HG03442 (cell line): ENCODE results near the gene EGF.
"Not testable (repeated sequence)": the region's sequence is repeated elsewhere in the genome, so short reads cannot be mapped to it uniquely, and the experiment has no call there.

ENCODE experiments used
- ATAC-seq: cut with Tn5 transposase; IDR thresholded peaks from one replicate; pipeline ENCODE4 v1.9.1; 2021; ENCODE audit warnings: mild to moderate bottlenecking, moderate library complexity; ENCODE audit not compliant: unreplicated experiment

EGF gene

GRCh38 chr4:109913596-109914241 lies 1.0 kb downstream of the EGF start:
- ATAC-seq = no peak

DNA sequence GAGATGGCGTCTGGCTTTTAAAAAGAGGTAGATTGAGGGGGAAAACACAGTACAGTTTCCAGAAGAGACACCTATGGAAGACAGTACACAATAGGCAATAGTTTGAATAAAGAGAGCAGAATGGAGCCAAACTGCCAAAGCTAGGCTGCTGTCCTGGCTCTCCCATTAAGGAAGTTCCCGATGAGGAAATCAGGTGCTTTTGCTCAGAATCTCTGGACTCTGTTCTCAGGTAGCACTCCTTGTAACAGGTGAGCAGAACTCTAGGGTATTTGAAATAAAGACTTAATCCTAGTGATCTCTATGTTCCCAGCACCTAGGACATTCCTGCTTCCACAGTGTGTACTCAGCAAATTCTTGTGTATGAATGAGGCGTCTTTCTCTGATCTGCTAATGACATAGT lies 1.6 kb downstream of the EGF start:
- ATAC-seq = no peak

DNA sequence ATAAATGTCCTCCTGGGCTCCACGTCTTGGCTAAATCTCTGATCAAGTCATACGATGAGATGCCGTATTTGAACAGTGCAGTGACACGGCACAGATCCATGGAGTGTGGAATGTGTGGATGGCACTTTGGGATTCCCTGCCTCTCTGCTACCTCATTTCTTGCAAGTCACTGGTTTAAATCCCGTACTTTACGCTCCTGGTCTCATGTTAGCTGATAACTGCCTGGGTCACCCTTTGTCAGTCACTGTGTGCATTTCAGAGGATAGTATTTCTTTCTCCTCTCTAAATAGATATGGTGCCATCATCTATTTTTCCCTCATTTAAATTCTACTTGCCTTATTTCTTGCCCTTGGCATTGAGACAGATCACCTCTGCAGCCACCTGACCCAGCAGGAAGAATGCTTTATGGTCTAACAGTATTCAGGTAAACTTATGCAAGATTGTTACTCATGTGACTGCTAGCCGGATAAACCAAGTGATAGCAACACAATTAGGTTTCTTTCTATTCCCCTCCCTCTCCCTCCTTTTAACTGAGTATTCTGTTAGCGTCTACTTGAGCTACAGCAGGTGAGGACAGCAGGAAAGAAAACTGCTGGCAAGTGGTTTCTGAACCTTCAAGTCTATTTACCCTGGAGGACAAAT lies 2.8 kb downstream of the EGF start:
- no peak for ATAC-seq

- peak; percentile 39 for ATAC-seq
These were observed 3.3 kb downstream of the EGF start for GRCh38 chr4:109916027-109916409.

GRCh38 chr4:109921384-109921808 lies 8.7 kb downstream of the EGF start:
- ATAC-seq = no peak

GRCh38 chr4:109925396-109925795 lies 12.7 kb downstream of the EGF start:
- ATAC-seq = no peak

GRCh38 chr4:109928327-109929045 lies 15.8 kb downstream of the EGF start:
- ATAC-seq = no peak

DNA sequence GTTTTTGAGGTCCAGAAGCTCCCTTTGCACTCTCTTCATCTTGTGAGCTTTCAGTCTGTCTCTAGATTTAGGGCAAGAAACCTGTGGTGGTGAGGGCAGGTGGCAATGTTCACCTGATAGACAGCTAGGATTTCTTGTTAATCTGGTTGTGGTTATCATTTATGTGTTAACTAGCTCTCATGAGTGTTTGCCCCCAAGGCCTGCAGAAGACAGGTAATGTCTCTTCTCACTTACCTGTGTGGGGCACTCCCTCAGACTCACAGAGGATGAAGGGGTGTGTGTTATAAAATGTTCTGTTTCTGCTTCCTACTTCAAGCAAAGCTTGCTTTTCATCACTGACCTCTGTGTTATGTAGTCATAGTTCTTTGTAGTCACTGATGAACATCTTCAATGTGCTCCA lies 17.8 kb downstream of the EGF start:
- no peak for ATAC-seq

DNA sequence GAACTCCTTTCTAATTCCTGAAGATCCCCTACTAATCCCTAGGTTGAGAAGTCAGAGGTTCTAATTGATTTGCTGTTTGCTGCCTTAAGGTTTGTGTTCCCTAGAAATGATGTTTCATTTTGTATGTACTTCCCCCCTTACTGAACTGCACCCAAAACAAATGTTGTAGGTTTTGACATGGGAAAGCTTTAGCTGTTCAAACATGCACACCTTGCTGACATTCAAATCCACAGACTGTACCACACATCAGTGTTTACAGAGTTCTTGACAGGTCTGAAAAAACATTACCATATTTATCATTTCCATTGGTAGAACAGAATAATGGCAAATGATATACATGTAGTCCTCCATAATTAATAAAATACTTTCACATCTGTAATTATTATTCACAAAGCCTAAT lies 18.2 kb downstream of the EGF start:
- ATAC-seq = no peak

DNA sequence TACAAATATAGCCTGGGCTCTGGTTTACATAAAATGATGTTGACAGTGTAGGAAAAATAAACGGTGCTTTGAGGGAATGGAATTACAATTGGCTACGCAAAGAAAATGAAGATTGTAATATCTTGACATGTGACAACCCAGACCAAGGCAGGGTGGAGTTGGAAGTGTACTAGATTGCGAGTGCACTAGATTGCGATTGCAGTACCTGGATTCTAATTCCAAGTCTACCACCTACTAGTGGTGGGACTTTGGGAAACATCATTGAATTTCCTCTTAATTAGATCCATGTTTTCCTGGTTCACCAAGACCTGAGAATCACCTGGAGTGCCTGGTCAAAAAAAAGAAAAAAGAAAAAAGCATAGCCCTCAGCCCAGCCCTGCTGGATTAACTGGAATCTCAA lies 18.6 kb downstream of the EGF start:
- ATAC-seq = no peak

GRCh38 chr4:109937352-109937751 lies 24.7 kb downstream of the EGF start:
- ATAC-seq = not testable (repeated sequence)

DNA sequence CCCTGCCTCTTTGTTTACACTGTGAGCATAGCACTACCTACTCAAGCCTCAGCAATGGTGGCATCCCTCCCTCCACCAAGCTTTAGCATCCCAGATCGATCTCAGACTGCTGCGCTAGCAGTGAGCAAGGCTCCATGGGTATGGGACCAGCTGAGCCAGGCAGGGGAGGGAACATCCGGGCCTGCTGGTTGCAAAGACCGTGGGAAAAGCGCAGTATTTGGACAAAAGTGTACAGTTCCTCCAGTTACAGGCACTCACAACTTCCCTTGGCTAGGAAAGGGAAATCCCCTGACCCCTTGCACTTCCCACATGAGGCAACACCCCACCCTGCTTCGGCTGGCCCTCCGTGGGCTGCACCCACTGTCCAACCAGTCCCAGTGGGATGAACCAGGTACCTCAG lies 26.5 kb downstream of the EGF start:
- no peak for ATAC-seq

GRCh38 chr4:109942292-109942926 lies 29.7 kb downstream of the EGF start:
- no peak for ATAC-seq

DNA sequence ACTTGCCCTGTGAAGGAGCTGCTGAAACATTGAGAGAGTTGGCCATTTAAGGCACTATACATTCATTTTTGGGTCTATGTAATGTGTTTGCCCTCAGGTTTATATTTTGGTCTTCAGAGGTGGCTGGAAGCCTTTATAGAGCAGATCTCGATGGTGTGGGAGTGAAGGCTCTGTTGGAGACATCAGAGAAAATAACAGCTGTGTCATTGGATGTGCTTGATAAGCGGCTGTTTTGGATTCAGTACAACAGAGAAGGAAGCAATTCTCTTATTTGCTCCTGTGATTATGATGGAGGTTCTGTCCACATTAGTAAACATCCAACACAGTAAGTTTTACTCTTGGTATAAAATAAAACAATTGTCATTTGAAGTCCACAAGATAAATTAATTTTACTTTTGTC lies 31.1 kb downstream of the EGF start:
- no peak for ATAC-seq

DNA sequence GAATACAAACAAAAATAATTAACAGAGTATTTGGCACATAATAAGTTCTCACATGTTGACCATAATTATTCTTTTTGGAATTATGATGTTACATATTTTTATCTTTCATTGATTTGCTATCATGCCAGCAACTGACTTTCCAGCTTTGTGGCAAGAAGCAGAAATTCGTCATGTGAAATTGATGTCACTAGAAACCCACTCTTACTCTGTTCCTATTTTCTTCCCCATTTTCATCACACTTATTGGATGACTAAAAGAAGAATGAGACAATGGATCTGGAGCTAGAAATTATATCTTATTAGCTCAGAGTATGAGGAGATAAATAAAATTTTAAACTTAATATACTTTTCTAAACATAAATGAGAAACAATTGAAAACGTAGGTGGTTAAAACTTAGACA lies 31.9 kb downstream of the EGF start:
- ATAC-seq = no peak

GRCh38 chr4:109945056-109945455 lies 32.4 kb downstream of the EGF start:
- ATAC-seq = no peak

GRCh38 chr4:109946120-109946519 lies 33.4 kb downstream of the EGF start:
- no peak for ATAC-seq

DNA sequence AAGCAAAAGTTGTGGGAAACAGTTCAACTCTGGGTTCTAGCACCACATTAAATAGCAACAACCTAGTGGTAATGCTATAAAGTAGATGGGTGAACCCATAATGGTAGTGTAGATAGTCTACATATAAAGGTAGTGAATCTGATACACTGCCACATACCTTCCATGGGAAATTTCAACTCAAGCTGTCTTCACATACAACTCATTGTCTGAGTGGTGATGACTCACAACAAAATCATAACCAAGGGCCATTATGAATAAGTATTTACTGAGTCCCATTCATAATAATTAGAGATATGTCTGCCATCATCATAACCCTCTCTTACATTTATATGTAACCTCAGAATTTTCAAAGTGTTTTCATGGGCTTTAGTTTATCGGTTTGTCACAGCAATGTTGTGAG lies 34.8 kb downstream of the EGF start:
- peak; percentile 61 for ATAC-seq

DNA sequence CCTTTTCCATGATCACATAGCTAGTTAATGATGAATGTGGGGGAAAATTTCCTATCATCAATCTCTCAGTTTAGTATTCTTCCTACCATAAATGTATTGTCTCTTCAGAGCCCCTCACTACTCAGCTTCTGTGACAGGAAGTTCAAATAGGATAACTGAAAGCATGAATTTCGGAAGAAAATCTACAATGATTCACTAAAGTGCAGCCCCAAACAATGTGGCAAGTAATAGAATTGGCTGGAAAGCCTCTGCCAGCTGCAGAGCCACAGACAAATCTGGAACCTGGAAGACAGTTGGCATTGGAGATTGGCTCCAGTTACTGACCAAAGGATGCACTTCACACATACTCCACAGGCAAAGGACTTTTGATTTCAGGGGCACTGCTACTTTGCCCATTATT lies 35.2 kb downstream of the EGF start:
- no peak for ATAC-seq

GRCh38 chr4:109949099-109949718 lies 36.5 kb downstream of the EGF start:
- ATAC-seq = not testable (repeated sequence)

GRCh38 chr4:109952612-109953011 lies 39.9 kb downstream of the EGF start:
- ATAC-seq = no peak
